Stimulated activated CD4-positive, alpha-beta T cell treated with anti-CD3 and anti-CD28 coated beads, Interleukin-15, amount 100 ng/mL, for 48 hours (primary cell): Measurements from ENCODE around the gene TAOK3.
"Not testable (repeated sequence)": the region's sequence is repeated elsewhere in the genome, so short reads cannot be mapped to it uniquely, and the experiment has no call there.

Experiments used
- DNase-seq, 2 donors: peaks; one replicate each; pipeline ENCODE4 v3.0.0-alpha.2; 2020; ENCODE audit warnings: low read depth in 2 of 2

The TAOK3 gene

DNA sequence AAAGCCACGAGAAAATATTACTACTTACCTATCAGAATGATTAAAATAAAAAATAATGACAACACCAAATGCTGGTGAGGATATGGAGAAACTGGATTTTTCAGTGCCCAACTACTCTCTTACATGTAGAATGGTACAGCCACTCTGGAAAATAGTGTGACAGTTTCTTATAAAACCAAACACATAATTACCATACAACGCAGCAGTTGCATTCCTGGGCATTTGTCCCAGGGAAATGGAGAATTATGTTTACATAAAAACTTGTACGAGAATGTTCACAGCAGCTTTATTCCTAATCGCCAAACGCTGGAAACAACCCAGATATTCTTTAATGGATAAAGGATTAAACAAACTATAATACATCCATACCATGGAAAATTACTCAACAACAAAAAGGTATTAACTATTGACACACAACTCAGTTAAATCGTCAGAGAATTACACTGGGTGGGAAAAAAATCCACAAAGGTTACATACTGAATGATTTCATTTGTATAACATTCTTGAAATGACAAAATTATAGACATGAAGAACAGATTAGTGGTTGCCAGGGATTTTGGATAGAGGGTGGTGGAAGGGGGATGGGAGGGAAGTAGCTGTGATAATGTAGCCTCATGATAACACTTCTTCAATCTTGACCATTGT lies 35.4 kb downstream of the TAOK3 start:
- no peak for DNase-seq

DNA sequence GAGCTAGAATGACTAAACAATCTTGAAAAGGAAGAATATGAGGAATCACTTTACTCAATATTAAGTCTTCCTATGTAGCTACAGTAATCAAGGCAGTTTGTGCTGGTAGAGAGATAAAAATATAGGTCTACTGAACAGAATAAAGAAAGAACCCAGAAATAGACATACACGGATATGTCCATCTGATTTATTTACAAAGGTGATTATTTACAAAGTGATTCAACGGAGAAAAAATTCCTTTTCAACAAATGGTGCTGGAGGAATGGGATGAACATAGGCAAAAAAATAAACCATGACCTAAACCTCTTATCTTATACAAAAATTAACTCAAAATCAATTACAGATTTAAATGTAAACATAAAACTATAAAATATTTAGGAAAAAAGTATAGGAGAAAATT lies 36.6 kb downstream of the TAOK3 start:
- DNase-seq: no peak

DNA sequence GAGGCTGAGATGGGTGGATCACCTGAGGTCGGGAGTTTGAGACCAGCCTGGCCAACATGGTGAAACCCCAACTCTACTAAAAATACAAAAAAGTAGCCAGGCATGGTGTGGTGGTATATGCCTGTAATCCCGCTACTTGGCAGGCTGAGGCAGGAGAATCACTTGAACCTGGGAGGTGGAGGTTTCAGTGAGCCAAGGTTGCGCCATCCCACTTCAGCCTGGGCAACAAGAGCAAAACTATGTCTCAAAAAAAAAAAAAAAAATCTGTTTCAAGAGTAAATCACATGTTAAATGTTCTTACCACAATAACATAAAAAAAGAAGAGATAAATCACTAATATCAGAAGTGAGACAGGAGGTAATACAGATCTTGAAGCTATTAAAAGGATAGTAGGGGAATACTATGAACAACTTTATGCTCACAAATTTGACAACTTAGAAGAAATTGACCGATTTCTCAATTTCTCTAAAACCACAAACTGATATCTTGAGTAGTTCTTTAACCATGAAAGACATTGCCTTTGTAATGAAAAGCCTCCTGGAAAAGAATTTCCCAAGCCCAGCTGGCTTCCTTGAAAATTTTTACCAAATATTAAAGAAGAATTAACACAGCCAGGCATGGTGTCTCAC lies 37.7 kb downstream of the TAOK3 start:
- DNase-seq: no peak

DNA sequence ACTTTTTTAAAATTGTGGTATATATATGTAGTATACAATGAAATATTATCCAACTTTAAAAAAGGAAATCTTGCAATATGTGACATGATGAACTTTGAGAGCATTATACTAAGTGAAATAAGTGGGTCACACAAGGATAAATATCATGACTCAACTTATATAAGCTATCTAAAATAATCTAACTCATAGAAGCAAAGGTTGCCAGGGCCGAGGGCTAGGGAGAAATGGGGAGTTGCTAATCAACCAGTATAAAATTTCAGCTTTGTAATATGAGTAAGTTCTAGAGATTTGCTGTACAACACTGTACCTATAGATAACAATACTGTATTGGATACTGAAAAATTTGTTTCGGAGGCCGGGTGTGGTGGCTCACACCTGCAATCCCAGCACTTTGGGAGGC lies 38.5 kb downstream of the TAOK3 start:
- no peak for DNase-seq

DNA sequence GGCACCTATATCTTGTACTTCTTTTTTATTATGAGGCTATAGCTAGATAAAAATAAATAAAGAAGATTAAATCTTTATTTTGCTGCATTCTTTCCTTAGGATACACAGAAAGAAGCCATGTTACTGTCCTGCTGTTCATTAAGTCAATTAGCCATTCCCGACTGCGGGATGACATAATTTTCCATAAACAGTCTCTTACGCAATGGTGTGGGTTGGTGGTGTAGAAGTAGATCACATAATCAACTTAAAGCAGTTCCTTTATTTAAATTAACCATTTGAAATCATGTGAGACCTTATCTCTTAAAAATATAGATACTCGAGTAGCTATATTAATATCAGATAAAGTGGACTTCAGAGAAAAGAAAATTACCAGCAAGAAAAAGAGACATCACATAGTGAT lies 40.2 kb downstream of the TAOK3 start:
- DNase-seq: no peak

DNA sequence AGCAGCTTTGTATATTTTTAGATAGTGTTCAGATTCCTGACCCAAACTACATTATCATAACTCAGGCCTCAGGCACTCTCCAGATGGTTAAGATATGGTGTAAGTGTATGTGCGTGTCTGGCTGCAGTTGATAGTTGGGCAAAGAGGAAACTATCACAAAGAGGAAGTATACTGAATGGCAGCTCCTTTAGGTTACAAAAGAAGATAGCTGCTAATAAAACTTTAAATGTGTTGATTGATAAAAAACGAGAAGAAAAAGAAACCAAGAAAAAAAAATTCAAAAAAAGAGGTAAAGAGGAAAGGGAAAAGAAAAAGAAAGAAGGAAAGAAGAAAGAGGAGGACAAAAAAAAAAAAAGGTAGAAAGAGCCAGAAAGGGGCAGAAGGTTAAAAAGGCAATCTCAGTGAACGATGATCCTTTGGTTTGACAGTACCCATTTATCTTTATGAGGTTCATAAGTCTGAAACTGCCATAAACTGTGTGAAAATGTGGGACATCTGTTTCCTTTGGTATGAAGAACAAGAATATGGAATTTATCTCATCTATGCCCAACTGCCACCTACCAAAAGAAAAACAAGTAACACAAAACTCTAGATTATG lies 42.2 kb downstream of the TAOK3 start:
- no peak for DNase-seq

DNA sequence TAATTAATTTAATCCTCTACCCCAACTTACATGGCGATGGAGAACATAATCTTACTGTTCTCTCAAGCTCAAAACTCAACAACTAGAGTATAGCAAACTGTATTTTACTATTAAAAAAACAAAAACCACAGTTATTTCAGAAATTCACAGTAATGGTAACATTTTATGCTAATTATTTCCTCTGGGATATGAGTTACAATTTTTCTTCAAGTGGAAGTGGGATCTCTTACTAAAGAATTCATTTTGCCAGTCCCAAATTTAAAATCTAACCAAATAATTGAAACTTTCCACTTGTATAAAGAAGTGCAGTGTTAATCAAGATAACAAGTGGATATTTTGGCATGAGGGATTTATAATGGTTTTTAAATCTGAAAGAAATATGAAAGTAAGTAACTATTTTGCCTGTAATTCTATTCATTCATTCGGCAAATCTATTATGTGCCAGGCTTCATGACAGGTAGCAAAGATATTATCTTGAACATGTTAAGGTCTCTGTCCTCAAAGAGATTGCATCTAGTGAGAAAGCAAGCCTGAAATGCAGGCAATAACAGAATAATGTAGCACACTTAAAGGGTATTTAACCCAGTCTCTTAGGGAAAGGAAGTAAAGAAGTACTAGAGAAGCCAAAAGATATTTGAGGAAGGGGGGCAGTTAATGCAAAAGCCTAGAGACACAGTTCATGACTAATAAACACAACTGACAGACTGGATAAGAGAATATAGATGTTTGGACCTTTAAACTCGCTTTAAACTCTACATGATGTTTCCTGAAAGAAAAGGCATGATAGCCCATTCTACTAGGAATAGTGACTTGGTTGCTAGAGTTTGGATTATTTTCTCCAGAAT lies 44.0 kb downstream of the TAOK3 start:
- DNase-seq: no peak

DNA sequence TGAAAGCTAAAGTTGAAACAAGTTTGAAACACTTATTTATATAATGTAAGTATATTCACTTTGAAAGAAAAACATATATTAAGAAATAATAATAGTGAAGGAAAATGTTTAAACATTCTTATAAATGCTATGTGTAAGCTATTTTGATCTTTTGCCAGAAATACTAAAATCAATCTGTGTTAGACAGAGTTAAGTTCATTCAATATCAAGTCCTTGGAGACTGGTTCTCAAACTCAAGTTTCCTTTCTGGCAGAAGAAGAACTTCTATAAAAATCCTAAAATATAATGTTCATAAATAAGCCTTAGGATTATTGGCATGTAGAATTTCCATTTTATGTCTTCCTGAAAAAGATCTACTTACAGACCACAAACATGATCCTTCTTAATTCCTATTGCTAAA lies 45.3 kb downstream of the TAOK3 start:
- no peak for DNase-seq

DNA sequence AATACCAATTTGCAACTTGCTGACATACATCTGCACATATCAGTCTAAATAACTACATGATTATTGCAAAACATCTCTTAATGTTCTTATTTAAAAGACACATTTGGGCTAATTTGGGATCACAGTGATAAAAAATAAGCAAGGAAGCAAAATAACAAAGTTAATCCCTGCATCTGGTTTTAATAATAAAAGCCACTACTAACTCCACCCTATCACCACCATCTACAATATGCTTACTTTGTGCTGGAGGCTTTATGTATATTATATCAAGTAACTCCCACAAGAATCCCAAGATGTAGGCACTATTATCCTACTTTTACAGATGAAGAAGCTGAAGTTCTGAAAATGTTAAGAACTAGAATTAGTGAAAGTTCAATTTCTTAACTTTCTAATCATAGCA lies 45.7 kb downstream of the TAOK3 start:
- no peak for DNase-seq

DNA sequence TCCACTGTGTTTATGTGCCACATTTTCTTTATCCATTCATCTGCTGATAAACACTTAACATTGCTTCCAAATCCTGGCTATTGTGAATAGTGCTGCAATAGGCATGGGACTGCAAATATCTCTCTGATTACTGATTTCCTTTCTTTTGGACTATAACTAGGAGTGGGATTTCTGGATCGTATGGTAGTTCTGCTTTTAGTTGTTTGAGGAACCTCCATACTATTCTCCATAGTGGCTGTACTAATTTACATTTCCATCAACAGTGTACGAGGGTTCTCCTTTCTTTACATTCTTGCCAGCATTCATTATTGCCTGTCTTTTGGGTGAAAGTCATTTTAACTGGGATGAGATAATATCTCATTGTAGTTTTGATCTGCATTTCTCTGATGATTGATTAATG lies 47.6 kb downstream of the TAOK3 start:
- no peak for DNase-seq

DNA sequence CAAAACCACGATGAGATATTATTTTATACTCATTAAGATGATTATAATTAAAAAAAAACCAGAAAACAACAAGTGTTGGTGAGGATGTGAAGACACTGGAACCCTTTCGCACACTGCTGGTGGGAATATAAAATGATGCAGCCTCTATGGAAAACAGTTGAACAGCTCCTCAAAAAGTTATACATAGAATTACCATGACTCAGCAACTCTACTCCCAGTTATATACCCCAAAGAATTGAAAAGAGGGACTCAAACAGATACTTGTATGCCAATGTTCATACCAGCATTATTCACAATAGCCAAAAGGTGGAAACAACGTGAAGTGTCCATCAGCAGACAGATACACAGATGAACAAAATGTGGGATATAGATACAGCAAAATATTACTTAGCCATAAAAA lies 53.1 kb downstream of the TAOK3 start:
- DNase-seq: no peak

DNA sequence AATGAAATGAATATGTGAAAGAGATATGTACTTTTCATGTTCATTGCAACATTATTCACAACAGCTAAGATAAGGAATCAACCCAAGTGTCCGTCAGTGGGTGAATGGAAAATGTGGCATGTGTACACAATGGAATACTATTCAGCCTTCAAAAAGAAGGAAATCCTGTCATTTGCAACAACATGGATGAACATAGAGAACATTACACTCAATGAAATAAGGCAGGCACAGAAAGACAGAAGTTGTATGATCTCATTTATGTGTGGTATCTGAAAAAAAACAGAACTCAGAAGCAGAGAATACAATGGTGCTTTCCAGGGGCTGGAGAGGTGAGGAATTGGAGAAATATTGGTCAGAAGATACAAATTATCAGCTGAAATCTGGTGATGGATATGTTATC lies 54.0 kb downstream of the TAOK3 start:
- DNase-seq: no peak

DNA sequence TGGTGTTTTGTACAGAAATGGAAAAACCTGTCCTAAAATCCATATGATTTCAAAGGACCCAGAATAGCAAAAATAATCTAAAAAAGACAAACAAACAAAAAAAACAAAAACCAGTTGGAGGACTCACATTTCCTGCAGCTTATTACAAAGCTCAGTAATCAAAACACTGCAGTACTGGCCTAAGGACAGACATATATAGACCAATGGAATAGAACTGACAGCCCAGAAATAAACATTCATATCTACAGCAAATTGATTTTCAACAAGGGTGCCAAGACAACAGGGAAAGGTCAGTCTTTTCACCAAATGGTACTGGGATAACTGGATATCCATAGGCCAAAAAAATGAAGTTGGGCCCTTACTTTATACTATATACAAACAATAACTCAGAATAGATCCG lies 55.0 kb downstream of the TAOK3 start:
- no peak for DNase-seq

DNA sequence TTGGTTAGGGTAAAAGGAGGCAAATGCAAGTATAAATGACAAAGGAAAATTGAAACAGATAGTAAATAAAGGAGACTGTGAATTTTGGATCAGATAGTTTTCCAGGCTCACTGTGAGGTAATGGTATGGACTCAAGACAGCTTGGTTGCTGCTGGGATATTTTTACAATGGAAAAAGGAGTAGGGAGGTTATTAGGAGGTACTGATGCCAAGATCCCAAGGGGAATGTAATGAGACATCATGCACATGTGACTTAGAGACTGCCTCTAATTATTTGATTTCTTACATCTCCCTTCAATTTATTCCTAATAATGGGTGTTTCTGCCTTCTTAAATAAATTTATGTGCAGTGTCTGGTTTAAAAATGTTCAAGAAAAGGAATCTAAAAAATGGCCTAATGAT lies 56.9 kb downstream of the TAOK3 start:
- DNase-seq: no peak

DNA sequence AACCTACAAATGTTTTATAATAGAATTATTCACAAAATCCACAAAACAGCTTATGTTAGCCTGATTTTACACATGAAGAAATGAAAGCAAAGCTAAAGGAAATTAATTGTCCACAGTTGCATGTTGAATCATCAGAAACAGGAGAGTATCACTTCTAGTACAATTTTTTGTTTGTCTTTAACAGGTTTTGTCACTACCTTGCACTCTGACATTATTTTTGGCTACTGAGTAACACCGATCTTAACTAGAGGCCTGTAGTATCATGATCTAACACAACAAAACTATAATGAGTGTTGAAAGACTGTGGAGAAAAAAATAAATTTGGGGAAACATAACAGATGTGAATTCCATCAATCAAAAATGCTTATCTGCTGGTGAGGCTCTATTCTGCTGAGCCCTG lies 60.1 kb downstream of the TAOK3 start:
- DNase-seq: no peak

DNA sequence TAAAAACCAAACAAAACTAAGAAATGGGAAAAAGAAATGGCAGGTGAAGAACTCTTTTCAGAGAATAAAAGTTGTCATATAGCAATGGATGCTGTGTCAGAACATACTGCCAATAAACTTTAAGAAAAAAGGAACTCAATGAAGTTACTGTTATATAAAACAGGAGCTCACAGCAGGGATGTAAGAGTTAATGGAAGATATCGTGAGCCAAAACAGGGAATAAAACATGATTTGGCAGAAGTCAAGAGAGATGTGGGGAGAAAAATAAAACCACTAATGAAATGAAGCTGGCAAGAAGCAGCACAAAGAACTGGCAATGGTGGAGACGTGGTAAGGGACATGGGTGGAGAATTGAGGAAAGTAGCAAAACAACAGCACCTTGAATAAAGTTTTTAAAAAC lies 61.0 kb downstream of the TAOK3 start:
- DNase-seq: no peak

DNA sequence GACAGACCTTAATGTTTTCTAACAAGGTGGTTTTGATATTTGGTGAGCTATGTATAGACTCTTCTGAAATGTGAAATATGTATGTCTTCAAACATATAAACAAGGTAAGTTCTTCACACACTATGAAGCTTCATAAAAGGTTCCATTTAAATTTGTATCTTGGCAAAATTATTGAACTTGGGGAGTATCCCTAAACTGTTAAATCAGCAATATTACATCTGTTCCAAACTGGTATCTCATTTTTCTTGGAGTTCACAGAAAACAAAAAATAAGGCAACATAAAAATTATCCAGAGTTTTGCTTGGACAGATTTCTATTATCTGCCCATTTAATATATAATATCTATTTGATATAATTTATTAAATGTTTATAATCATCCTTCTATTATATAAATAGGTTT lies 62.4 kb downstream of the TAOK3 start:
- no peak for DNase-seq

DNA sequence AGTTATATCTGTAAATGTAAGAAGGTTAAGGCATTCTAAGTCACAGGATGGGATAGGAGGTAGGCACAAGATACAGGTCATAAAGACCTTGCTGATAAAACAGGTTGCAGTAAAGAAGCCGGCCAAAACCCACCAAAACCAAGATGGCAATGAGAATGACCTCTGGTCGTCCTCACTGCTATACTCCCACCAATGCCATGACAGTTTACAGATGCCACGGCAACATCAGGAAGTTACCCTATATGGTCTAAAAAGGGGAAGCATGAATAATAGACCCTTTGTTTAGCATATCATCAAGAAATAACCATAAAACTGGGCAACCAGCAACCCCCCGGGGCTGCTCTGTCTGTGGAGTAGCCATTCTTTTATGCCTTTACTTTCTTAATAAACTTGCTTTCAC lies 64.7 kb downstream of the TAOK3 start:
- DNase-seq: not testable (repeated sequence)

DNA sequence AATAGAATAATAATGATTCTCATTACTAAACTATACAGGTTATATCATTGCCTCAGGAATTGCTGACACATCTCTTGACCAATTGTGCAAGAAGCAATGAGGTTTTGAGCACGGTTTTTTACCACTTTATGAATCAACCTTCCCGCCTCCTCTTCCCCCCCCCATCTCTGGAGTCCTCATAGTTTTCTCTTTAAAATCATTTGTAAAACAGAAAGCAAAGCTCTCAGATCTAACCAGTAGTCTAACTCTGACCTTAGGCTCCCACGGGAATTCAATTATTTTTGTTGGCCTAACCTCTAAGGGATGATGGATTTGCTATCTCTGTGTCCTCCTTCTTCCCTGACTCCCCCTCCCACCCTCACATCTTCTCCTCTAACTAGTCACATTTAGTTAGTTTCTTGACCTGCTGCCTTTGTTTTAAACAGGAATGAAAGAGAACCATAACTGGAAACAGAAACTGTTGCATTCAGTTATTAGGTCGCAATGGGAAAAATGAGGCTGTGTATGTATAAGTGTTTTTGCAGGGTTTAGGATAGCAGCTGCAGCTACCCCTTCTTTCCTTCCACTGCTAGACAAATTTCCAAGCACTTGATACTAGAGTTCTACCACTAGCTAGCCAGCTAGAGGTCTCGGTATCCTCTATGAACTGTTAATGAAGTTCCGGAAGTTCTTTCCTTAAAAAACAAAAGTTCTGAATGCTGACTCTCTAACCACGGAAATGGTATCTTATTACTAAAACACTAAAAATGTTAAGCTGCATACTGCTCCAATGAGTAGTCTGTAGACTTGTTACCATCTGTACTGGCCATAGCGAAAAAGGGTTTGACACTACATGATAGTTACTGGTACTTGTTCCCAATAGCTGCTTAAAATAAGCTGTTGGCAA lies 65.4 kb downstream of the TAOK3 start:
- DNase-seq: peak; percentile 20 to 53

DNA sequence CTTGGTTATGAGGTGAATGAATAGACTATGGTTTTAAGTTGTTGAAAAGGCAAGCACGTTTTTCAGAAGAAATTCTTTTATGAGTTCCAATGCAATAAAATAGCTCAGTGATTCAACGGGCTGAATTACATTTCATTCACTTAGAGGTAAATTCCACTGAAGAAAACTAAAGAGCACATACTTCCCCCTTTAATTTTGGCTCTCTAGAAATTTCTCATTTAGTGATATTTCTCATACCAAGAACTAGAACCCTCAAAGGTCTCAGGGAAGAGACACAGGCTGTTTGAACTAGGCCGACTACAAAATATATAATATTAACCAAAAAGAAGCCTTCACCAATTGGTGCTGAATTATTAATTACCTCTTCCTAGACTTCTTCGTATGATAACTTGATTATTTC lies 68.6 kb downstream of the TAOK3 start:
- DNase-seq: no peak

DNA sequence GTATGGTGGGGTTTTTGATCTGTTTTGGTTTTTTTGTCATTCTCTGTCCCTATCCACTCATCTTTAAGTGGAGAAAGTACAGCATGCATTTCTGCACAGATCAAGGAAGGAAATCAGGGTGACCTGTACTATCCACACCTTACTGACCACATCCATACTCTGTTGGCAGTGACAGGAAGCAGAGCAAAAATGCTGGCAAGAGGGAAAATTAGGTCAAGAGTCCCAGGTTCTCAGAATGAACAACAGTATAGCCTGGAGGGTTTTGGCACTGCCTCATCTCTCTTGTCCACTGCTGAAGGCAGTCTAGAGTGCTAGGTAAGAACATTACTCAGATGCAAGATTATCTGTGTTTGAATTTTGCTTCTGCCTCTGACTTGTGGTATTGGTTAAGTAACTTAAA lies 70.7 kb downstream of the TAOK3 start:
- DNase-seq: no peak
